Liver (tissue), 9 donors: ENCODE data around the gene SCN9A. TPM values are rescaled to one million over a fixed set of nuclear protein-coding genes. Genes with fewer than 3 reads are reported as not detected.

Source experiments
- DNase-seq: peaks from one replicate; pipeline ENCODE4 v3.0.0-alpha.2; 2017; ENCODE audit warnings: low spot score
- H3K27ac ChIP-seq, 2 donors: one replicate each; pipeline ENCODE4 v1.7.0; 2013; ENCODE audit warnings: inconsistent platforms in 2 of 2, low read length in 2 of 2, control low read depth in 1 of 2, low read depth in 1 of 2, mild to moderate bottlenecking in 1 of 2
- H3K27me3 ChIP-seq, 4 donors: one replicate each; pipeline versions ENCODE4 v1.6.1 to v1.7.0; 2013; ENCODE audit warnings: low read length in 3 of 4, inconsistent platforms in 1 of 4, mild to moderate bottlenecking in 1 of 4, moderate library complexity in 1 of 4; ENCODE audit not compliant: control insufficient read depth in 4 of 4, insufficient read depth in 4 of 4
- H3K36me3 ChIP-seq, 4 donors: one replicate each; pipeline versions ENCODE4 v1.6.1 to v1.7.0; 2013; ENCODE audit warnings: low read length in 3 of 4, mild to moderate bottlenecking in 3 of 4, low read depth in 1 of 4, moderate library complexity in 1 of 4; ENCODE audit not compliant: control insufficient read depth in 4 of 4, insufficient read depth in 3 of 4
- H3K4me1 ChIP-seq, 4 donors: one replicate each; pipeline versions ENCODE4 v1.6.1 to v1.7.0; 2013; ENCODE audit warnings: low read length in 3 of 4, mild to moderate bottlenecking in 3 of 4, moderate library complexity in 1 of 4; ENCODE audit not compliant: control insufficient read depth in 4 of 4, insufficient read depth in 4 of 4
- H3K4me3 ChIP-seq, 3 donors: one replicate each; pipeline versions ENCODE4 v1.6.1 to v1.7.0; 2013; ENCODE audit warnings: low read length in 3 of 3, control low read depth in 1 of 3, low read depth in 1 of 3, mild to moderate bottlenecking in 1 of 3
- H3K9ac ChIP-seq, 2 donors: one replicate each; pipeline ENCODE4 v1.7.0; 2013; ENCODE audit warnings: low read length in 2 of 2, mild to moderate bottlenecking in 2 of 2, moderate library complexity in 2 of 2, control low read depth in 1 of 2, low read depth in 1 of 2
- H3K9me3 ChIP-seq, 4 donors: one replicate each; pipeline versions ENCODE4 v1.6.1 to v1.7.0; 2013; ENCODE audit warnings: low read length in 3 of 4; ENCODE audit not compliant: control insufficient read depth in 4 of 4
- ATF3 ChIP-seq: IDR thresholded peaks from 2 replicates; pipeline ENCODE4 v1.6.1; 2016; ENCODE audit warnings: antibody characterized with exemption
- CTCF ChIP-seq: fragments of 150-350 bp; IDR thresholded peaks from 2 replicates; pipeline ENCODE4 v1.5.1; 2017; ENCODE audit warnings: improper control_type of control experiment, low read depth, low read length; ENCODE audit not compliant: missing input control
- EGR1 ChIP-seq, 2 donors: IDR thresholded peaks; 2 replicates each; pipeline ENCODE4 v1.6.1; 2016 to 2018; ENCODE audit warnings: antibody characterized with exemption in 2 of 2, low read depth in 2 of 2
- FOXA1 ChIP-seq: IDR thresholded peaks from 2 replicates; pipeline ENCODE4 v1.6.1; 2016; ENCODE audit warnings: antibody characterized with exemption
- FOXA2 ChIP-seq: IDR thresholded peaks from 2 replicates; pipeline ENCODE4 v1.6.1; 2016; ENCODE audit warnings: antibody characterized with exemption
- GABPA ChIP-seq, 2 donors: IDR thresholded peaks in 1 of 2; conservative IDR thresholded peaks in 1 of 2; 2 replicates each; pipeline ENCODE4 v1.6.1; 2016; ENCODE audit warnings: antibody characterized with exemption in 2 of 2, mild to moderate bottlenecking in 1 of 2, moderate library complexity in 1 of 2
- HNF4A ChIP-seq, 2 donors: conservative IDR thresholded peaks; 2 replicates each; pipeline ENCODE4 v1.6.1; 2016; ENCODE audit warnings: antibody characterized with exemption in 2 of 2, mild to moderate bottlenecking in 2 of 2
- HNF4G ChIP-seq: IDR thresholded peaks from 2 replicates; pipeline ENCODE4 v1.6.1; 2016; ENCODE audit warnings: antibody characterized with exemption
- JUND ChIP-seq, 2 donors: IDR thresholded peaks; 2 replicates each; pipeline ENCODE4 v1.6.1; 2016; ENCODE audit warnings: antibody characterized with exemption in 2 of 2
- MAX ChIP-seq: IDR thresholded peaks from 2 replicates; pipeline ENCODE4 v1.6.1; 2016; ENCODE audit warnings: antibody characterized with exemption
- NR2F2 ChIP-seq: IDR thresholded peaks from 2 replicates; pipeline ENCODE4 v1.6.1; 2016; ENCODE audit warnings: antibody characterized with exemption
- RAD21 ChIP-seq, 2 donors: IDR thresholded peaks; 2 replicates each; pipeline ENCODE4 v1.6.1; 2016; ENCODE audit warnings: antibody characterized with exemption in 2 of 2, mild to moderate bottlenecking in 2 of 2
- REST ChIP-seq: IDR thresholded peaks from 2 replicates; pipeline ENCODE4 v1.6.1; 2016; ENCODE audit warnings: antibody characterized with exemption, mild to moderate bottlenecking
- RXRA ChIP-seq, 2 donors: IDR thresholded peaks; 2 replicates each; pipeline ENCODE4 v1.6.1; 2017 to 2018; ENCODE audit warnings: antibody characterized with exemption in 2 of 2, mild to moderate bottlenecking in 1 of 2
- SP1 ChIP-seq: IDR thresholded peaks from 2 replicates; pipeline ENCODE4 v1.6.1; 2018; ENCODE audit warnings: antibody characterized with exemption, mild to moderate bottlenecking
- TAF1 ChIP-seq: conservative IDR thresholded peaks from 2 replicates; pipeline ENCODE4 v1.6.1; 2016; ENCODE audit warnings: antibody characterized with exemption, mild to moderate bottlenecking
- YY1 ChIP-seq: IDR thresholded peaks from 2 replicates; pipeline ENCODE4 v1.6.1; 2016; ENCODE audit warnings: antibody characterized with exemption, mild to moderate bottlenecking
- ZBTB33 ChIP-seq: IDR thresholded peaks from 2 replicates; pipeline ENCODE4 v1.6.1; 2016; ENCODE audit warnings: antibody characterized with exemption
- WGBS: extraction: QIAGEN DNeasy Blood & Tissue Kit; methylation state at CpG from one replicate; pipeline ENCODE4 v1.1.7; 2013; 5-methylcytosine and 5-hydroxymethylcytosine counted together
- polyA plus RNA-seq, 2 donors: library from polyadenylated mRNA; stranded (reverse) in 1 of 2; unstranded in 1 of 2; fragments of 200-250 nt in 1 of 2; fragments of >200 nt in 1 of 2; fragmentation: Nextera tagmentation in 1 of 2; extraction: Ambion mirVana in 1 of 2; gene quantifications; one replicate each; pipeline versions ENCODE4 v1.2.1 to v1.2.3, GENCODE V29; 2013 to 2015
- total RNA-seq, 2 donors: library from RNA; depleted of rRNA; stranded (reverse); fragments of >200 nt; gene quantifications; one replicate each; pipeline ENCODE4 v1.2.3, GENCODE V29; 2014
- donor health status: healthy.
- donor health status: healthy.
- donor health status: healthy.
- donor health status: healthy.
- donor health status: healthy.

SCN9A gene
- total and polyA plus RNA-seq, 4 donors: 1.2 to 10.1 (median 9.2) TPM

GRCh38 chr2:166230024-166230723 lies 145.6 kb downstream of the SCN9A start:
- H3K9me3 ChIP-seq: no peaks in the 10 kb centered on the region
- peaks cover 0 to 2% (median 0%) of the 10 kb centered on the region in 4 donors for H3K36me3 ChIP-seq
- DNase-seq: no peak
- TF ChIP-seq TAF1 (peak; percentile 32), NR2F2 (peak; percentile 56), SP1 (peak; percentile 98), ZBTB33 (peak; percentile 81), CTCF (no peak), YY1 (peak; percentile 71), HNF4A (conservative IDR thresholded peaks at IDR 0.05) (peak; percentile 92), GABPA (IDR thresholded peaks at IDR 0.05 in 1 of 2, conservative IDR thresholded peaks at IDR 0.05 in 1 of 2) (peak in 1 of 2 donors; percentile 29), RAD21 (IDR thresholded peaks at IDR 0.05) (peak in 1 of 2 donors; percentile 8), ATF3 (no peak), MAX (no peak), FOXA2 (peak; percentile 3), JUND (IDR thresholded peaks at IDR 0.05) (peak in 1 of 2 donors; percentile 27), REST (peak; percentile 29), HNF4G (peak; percentile 51), EGR1 (IDR thresholded peaks at IDR 0.05; ENCODE audit: low read depth in 2 of 2) (peak in 1 of 2 donors; percentile 12), FOXA1 (no peak), RXRA (IDR thresholded peaks at IDR 0.05) (peak; percentile 99)
- peaks cover 6 to 22% (median 9%) of the 10 kb centered on the region in 4 donors for H3K4me1 ChIP-seq
- peak overlapping the region; percentile 32 to 48 (median 40) for H3K4me3 ChIP-seq
- H3K27me3 ChIP-seq: no peaks in the 10 kb centered on the region
- peak overlapping the region; percentile 37 to 74 for H3K9ac ChIP-seq
- WGBS: 23% methylated on average over 4 of the region's 4 CpGs
- peak overlapping the region; percentile 90 to 97 for H3K27ac ChIP-seq
